HepG2 (cell line): ENCODE measurements around the gene TBC1D32. TPM values are rescaled to one million over a fixed set of nuclear protein-coding genes. Genes with fewer than 3 reads are reported as not detected.
A peak's percentile ranks its signal among the peaks of the same experiment; 100 is the strongest.

Experiments used
- ATAC-seq: fragments of 200-7000 bp; cut with Tn5 transposase; 3 replicates; pipeline ENCODE4 v1.9.1; 2020; ENCODE audit warnings: mild to moderate bottlenecking, moderate library complexity
- BruUV-seq: library from RNA; stranded (reverse); fragments of 400-500 nt; replicated peaks from 2 replicates; lab custom pipeline; 2021; lab: Mats Ljungman, UMichigan
- CTCF ChIA-PET: fragments of 300-600 bp; formaldehyde crosslinking; extraction: SDS; loops from one replicate; lab custom pipeline; 2021; ENCODE audit warnings: low total read pairs, inconsistent platforms, low intra/inter-chr PET ratio; lab: Yijun Ruan, JAX
- POLR2A ChIA-PET: fragments of 350-600 bp; sonication (Branson Sonifier 250); formaldehyde crosslinking; loops from one replicate; lab custom pipeline; 2020; ENCODE audit warnings: antibody characterized with exemption, inconsistent platforms; lab: Yijun Ruan, JAX
- DNase-seq: peaks from one replicate; pipeline ENCODE4 v3.0.0-alpha.2; 2015; ENCODE audit warnings: low spot score
- FAIRE-seq: peaks from 3 replicates; lab custom pipeline; 2011; peaks lifted over from hg19 to GRCh38; lab: Jason Lieb, UNC
- H2AFZ ChIP-seq: one replicate; pipeline ENCODE4 v1.6.1; 2011; ENCODE audit warnings: low read length, inconsistent platforms
- H3K27ac ChIP-seq: fragments of 300-600 bp; 3 replicates; pipeline ENCODE4 v1.8.0; 2011; ENCODE audit warnings: mixed run types, mild to moderate bottlenecking, mixed read lengths, low read length, inconsistent platforms; ENCODE audit not compliant: insufficient read depth; ENCODE audit errors: extremely low read length
- H3K27me3 ChIP-seq, 2 experiments: fragments of 200-600 bp in 1 of 2; 2 replicates in 1 of 2; 3 replicates in 1 of 2; pipeline versions ENCODE4 v1.6.0 to v1.8.0; 2011; ENCODE audit warnings: low read length in 2 of 2, mild to moderate bottlenecking in 2 of 2, moderate library complexity in 2 of 2, inconsistent platforms in 1 of 2; ENCODE audit not compliant: insufficient read depth in 2 of 2, control insufficient read depth in 1 of 2
- H3K36me3 ChIP-seq, 2 experiments: fragments of 200-600 bp in 1 of 2; replicated peaks in 1 of 2; 2 replicates in 1 of 2; 3 replicates in 1 of 2; pipeline versions ENCODE4 v1.5.1 to v1.8.0; 2011; ENCODE audit warnings: low read length in 2 of 2, inconsistent platforms in 1 of 2; ENCODE audit not compliant: insufficient read depth in 2 of 2, control insufficient read depth in 1 of 2
- H3K4me1 ChIP-seq: 2 replicates; pipeline ENCODE4 v1.5.1; 2012; ENCODE audit warnings: low read length, inconsistent platforms; ENCODE audit not compliant: insufficient read depth
- H3K4me2 ChIP-seq: 2 replicates; pipeline ENCODE4 v1.6.0; 2011; ENCODE audit warnings: low read depth, low read length, inconsistent platforms
- H3K4me3 ChIP-seq, 3 experiments: fragments of 200-600 bp in 1 of 3; sonication (generic), shearing (Covaris generic) in 1 of 3; replicated peaks in 1 of 3; 2 replicates each; pipeline ENCODE4 v1.5.1; 2011 to 2016; ENCODE audit warnings: low read length in 3 of 3, inconsistent platforms in 2 of 3, low read depth in 2 of 3, mild to moderate bottlenecking in 2 of 3, control low read depth in 1 of 3, mixed read lengths in 1 of 3; ENCODE audit not compliant: insufficient read depth in 1 of 3
- H3K79me2 ChIP-seq: one replicate; pipeline ENCODE4 v1.6.1; 2011; ENCODE audit warnings: low read length, inconsistent platforms; ENCODE audit not compliant: insufficient read depth
- H3K9ac ChIP-seq: 2 replicates; pipeline ENCODE4 v1.6.0; 2011; ENCODE audit warnings: mild to moderate bottlenecking, low read depth, low read length, inconsistent platforms; ENCODE audit not compliant: insufficient read depth
- H3K9me3 ChIP-seq: 2 replicates; pipeline ENCODE4 v1.5.1; 2012; ENCODE audit warnings: mild to moderate bottlenecking, low read length
- H4K20me1 ChIP-seq: 2 replicates; pipeline ENCODE4 v1.6.0; 2011; ENCODE audit warnings: inconsistent platforms, mild to moderate bottlenecking, low read length, moderate library complexity; ENCODE audit not compliant: insufficient read depth
- MTA1 ChIP-seq: sonication (generic); formaldehyde crosslinking; IDR thresholded peaks from 2 replicates; pipeline ENCODE4 v1.4.0; 2020; ENCODE audit warnings: missing genetic modification reagents, mild to moderate bottlenecking, borderline replicate concordance
- NCOA5 ChIP-seq: sonication (generic); formaldehyde crosslinking; IDR thresholded peaks from 2 replicates; pipeline ENCODE4 v1.4.0; 2020; ENCODE audit warnings: missing genetic modification reagents
- PCBP2 ChIP-seq: fragments of 200-400 bp; formaldehyde crosslinking; optimal IDR thresholded peaks from 2 replicates; pipeline ENCODE3; 2018; ENCODE audit warnings: low read length, low read depth; ENCODE audit not compliant: poor library complexity, severe bottlenecking
- SP2 ChIP-seq: sonication (generic); formaldehyde crosslinking; IDR thresholded peaks from 2 replicates; pipeline ENCODE4 v1.5.1; 2020; ENCODE audit warnings: mild to moderate bottlenecking, missing genetic modification reagents
- TSC22D2 ChIP-seq: sonication (generic); formaldehyde crosslinking; IDR thresholded peaks from 2 replicates; pipeline ENCODE4 v1.5.1; 2020; ENCODE audit warnings: missing genetic modification reagents, mild to moderate bottlenecking, borderline replicate concordance
- ZBTB34 ChIP-seq: sonication (generic); formaldehyde crosslinking; IDR thresholded peaks from 2 replicates; pipeline ENCODE4 v1.8.0; 2022; ENCODE audit warnings: mild to moderate bottlenecking, missing genetic modification reagents
- ZNF329 ChIP-seq: sonication (generic); formaldehyde crosslinking; IDR thresholded peaks from 2 replicates; pipeline ENCODE4 v1.9.0; 2021; ENCODE audit warnings: low read depth, mild to moderate bottlenecking, missing genetic modification reagents
- ZNF646 ChIP-seq: sonication (generic); formaldehyde crosslinking; IDR thresholded peaks from 2 replicates; pipeline ENCODE4 v1.9.0; 2021; ENCODE audit warnings: mild to moderate bottlenecking, missing genetic modification reagents
- ZNF782 ChIP-seq: sonication (generic); formaldehyde crosslinking; IDR thresholded peaks from 2 replicates; pipeline ENCODE4 v1.4.0; 2020; ENCODE audit warnings: missing genetic modification reagents, mild to moderate bottlenecking, borderline replicate concordance
- WGBS: methylation state at CpG from one replicate; pipeline ENCODE4 v1.1.6; 2017; ENCODE audit warnings: low lambda C conversion rate; 5-methylcytosine and 5-hydroxymethylcytosine counted together
- in situ Hi-C: cut with HindIII; loops from 2 replicates; pipeline ENCODE4 v1.10.0; 2017; ENCODE audit warnings: low pct_unique_long_range_greater_than_20kb; ENCODE audit not compliant: extremely low pct_ligation_motif_present
- intact Hi-C: fragments of 100-400 bp; cut with micrococcal nuclease; formaldehyde crosslinking; loops from one replicate; pipeline ENCODE4 v1.10.0; 2022; ENCODE audit not compliant: unreplicated experiment
- polyA plus RNA-seq, 8 experiments: library from polyadenylated mRNA; depleted of rRNA in 3 of 8; stranded (reverse) in 7 of 8; unstranded in 1 of 8; fragments of >200 nt; fragmentation: Illumina TruSeq in 4 of 8; extraction: Trizol in 4 of 8; gene quantifications; 2 replicates each; pipeline versions ENCODE4 v1.2.1 to v1.2.3, GENCODE V29; 2011 to 2016; ENCODE audit warnings: low read depth in 4 of 8, missing spikeins in 1 of 8, mixed read lengths in 1 of 8; ENCODE audit not compliant: insufficient read depth in 1 of 8
- total RNA-seq, 5 experiments: library from RNA; depleted of rRNA; stranded (reverse); fragments of >200 nt; fragmentation: Illumina TruSeq; extraction: Trizol; gene quantifications; 2 replicates each; pipeline ENCODE4 v1.2.3, GENCODE V29; 2016; ENCODE audit warnings: low read depth in 1 of 5

The TBC1D32 gene
- total and polyA plus RNA-seq, 2 of the 13 experiments (the other 11 are each of a cell fraction or from before 2014, with no cell fraction given): 2.0 to 4.8 TPM

- no peak for TF ChIP-seq NCOA5
- no peak for TF ChIP-seq ZNF646 (CRISPR knock-in tag)
- peak; percentile 73 for TF ChIP-seq PCBP2
- TF ChIP-seq MTA1 (CRISPR knock-in tag): no peak
- TF ChIP-seq SP2 (CRISPR knock-in tag): no peak
- TF ChIP-seq ZNF782 (CRISPR knock-in tag): no peak
- TF ChIP-seq ZBTB34 (CRISPR knock-in tag): no peak
- no peak for TF ChIP-seq TSC22D2 (CRISPR knock-in tag)
- TF ChIP-seq ZNF329 (CRISPR knock-in tag): no peak
- H3K27me3 ChIP-seq: no peaks in the 10 kb centered on the region
- H3K36me3 ChIP-seq: no peaks in the 10 kb centered on the region
- H3K4me3 ChIP-seq: no peak overlapping the region
- DNase-seq (no peak), ATAC-seq (no peak), FAIRE-seq (no peak)
- intact Hi-C loops (no loop called here), in situ Hi-C loops (no loop called here)
- H3K4me1 ChIP-seq: no peaks in the 10 kb centered on the region
- H3K4me2 ChIP-seq: no peak overlapping the region
- POLR2A ChIA-PET: no interaction called here
- CTCF ChIA-PET: no interaction called here
- no TSS peak for BruUV-seq
- WGBS: 5% methylated on average over 6 of the region's 6 CpGs
- no peaks in the 10 kb centered on the region for H3K79me2 ChIP-seq
- no peak overlapping the region for H2AFZ ChIP-seq
- no peak overlapping the region for H3K27ac ChIP-seq
- no peak overlapping the region for H3K9ac ChIP-seq
- H4K20me1 ChIP-seq: no peaks in the 10 kb centered on the region
- H3K9me3 ChIP-seq: no peaks in the 10 kb centered on the region
Measured at GRCh38 chr6:121190122-121190521, 144.2 kb downstream of the TBC1D32 start.
